HL-60/S4 treated with retinoic acid at 250 ng/mL for 4 days and 3 days (cell line): ENCODE measurements around the gene CRADD.
"Not testable (repeated sequence)": the region's sequence is repeated elsewhere in the genome, so short reads cannot be mapped to it uniquely, and the experiment has no call there.

ENCODE experiments used
- in situ Hi-C: fragments of 300-500 bp; cut with MboI; formaldehyde crosslinking; loops from 2 replicates; pipeline ENCODE4 v1.7.0; 2022; ENCODE audit warnings: low sequenced_read_pairs

CRADD gene

DNA sequence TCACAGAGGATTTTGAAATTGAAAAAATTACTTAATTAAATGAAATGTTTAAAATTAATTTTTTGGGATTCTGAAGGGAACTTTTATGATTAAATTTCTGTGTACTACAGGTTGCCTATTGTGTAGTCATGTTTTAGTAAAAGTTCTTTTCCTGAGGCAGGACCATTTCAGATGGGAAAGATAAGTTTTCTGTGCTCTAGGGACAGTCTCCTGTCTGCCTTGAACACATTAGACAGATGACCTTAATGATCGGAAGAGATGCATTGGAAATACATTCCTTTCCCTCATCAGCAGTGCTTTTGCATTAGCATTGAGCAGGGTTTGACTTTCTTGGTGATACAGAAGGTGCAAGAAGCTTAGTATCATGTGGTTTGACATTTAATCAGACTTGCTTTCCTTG, 28.1 kb downstream of the CRADD start:
- in situ Hi-C loops: no loop called here

DNA sequence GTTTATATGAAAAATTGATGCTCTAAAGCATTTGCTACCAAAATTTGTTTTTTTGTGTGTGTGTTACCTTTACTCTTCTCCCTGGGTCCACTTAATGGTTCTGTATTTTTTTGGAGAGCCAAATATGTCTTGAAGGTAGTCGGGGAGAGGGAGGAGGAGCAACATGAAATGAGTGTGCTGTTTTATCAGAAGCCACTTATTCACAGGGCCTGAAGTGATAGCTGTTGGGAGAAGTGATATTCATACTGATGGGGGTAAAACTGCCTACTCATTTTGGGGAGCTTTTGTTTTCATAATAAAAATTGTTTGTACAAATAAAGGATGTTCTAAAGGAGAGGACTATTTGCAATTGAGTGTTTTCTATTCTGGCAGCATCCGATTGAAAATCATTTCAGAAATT, 29.2 kb downstream of the CRADD start:
- in situ Hi-C loops: no loop called here

DNA sequence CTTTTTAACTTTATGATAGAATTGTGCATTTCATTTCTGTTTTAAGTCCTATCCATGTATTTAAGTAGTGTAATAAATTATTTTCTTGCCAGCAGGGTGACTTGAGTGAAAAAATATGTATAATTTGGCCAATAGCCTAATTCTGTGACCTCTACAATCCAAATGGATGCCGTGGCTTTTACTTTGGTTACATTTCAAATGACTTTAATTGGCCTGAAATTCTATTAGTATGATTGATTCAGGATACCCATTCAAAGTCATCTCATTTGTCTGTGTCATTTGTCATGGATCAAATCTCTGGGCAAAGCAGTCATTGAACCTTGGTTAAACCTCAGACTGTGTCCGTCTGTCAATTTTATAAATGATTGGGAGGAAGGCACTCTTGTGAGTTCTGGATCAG, 29.6 kb downstream of the CRADD start:
- in situ Hi-C loops: no loop called here

DNA sequence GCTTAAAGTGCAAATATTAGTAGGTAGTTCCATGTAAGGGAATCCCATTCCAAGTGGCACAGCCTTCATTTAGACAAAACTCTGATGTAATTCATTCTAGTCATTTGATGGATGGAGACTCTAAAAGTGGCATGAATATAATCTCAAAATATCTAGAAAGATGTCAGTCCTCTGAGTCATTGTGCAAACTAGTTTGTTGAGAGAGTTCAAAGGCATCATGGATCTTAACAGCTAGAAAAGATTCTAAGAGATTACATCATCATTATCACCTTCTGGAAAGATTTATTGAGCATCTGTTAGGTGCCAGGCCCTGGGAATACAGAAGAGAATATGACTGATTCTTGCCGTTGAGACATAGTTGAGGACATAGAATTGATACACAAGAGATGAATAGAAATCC, 30.7 kb downstream of the CRADD start:
- in situ Hi-C loops: no loop called here

DNA sequence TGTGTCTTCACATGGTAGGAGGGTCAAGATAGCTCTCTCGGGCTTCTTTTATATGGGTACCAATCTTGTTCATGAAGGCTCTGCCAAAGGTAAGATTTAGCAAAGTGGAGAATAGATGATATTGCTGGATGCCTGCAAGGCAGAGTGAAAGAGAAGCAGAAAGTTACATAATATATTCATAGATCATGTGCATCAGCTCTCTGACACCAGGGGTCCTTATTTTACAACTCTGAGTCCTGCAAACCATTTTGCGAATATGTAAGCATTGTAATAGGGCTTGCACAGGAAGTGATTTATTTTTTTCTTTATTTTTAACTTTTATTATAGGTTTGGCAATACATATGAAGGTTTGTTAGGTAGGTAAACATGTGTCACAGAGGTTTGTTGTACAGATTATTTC, 31.8 kb downstream of the CRADD start:
- in situ Hi-C loops: no loop called here

DNA sequence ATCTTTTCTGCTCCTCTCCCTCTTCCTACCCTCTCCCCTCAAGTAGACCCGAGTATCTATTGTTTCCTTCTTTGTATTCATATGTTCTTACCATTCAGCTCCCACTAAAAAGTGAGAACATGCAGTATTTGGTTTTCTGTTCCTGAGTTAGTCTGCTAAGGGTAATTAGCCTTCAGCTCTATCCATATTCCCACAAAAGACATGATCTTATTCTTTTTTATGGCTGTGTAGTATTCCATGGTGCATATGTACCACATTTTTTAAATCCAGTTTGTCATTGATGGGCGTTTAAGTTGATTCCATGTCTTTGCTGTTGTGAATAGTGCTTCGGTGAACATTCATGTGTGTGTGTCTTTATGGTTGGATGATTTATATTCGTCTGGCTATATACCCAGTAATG, 32.2 kb downstream of the CRADD start:
- in situ Hi-C loops: no loop called here

GRCh38 chr12:93710574-93710926, 33.4 kb downstream of the CRADD start:
- in situ Hi-C loops: no loop called here

GRCh38 chr12:93711502-93711901, 34.3 kb downstream of the CRADD start:
- in situ Hi-C loops: not testable (repeated sequence)

DNA sequence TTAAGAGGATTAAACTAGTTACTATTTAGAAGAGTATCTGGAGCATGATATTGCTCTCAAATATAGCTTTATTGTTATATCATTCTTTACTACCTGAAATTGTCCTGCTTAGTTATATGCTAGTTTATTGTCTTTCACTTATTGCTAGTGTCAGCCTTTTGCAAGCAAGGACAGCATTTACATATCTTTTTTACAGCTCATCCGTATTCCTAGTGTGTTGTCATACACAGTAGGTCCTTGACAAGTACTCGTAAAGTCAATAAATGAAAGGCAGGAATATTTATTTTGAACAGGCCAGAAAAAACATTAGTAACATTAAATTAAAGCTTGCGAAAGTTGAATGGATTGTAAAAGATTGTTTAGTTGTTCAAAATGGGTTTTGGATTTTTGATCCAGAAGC, 35.0 kb downstream of the CRADD start:
- in situ Hi-C loops: no loop called here

GRCh38 chr12:93713060-93713459, 35.9 kb downstream of the CRADD start:
- in situ Hi-C loops: no loop called here

GRCh38 chr12:93713800-93714199, 36.6 kb downstream of the CRADD start:
- in situ Hi-C loops: no loop called here

GRCh38 chr12:93714382-93714781, 37.2 kb downstream of the CRADD start:
- in situ Hi-C loops: no loop called here

DNA sequence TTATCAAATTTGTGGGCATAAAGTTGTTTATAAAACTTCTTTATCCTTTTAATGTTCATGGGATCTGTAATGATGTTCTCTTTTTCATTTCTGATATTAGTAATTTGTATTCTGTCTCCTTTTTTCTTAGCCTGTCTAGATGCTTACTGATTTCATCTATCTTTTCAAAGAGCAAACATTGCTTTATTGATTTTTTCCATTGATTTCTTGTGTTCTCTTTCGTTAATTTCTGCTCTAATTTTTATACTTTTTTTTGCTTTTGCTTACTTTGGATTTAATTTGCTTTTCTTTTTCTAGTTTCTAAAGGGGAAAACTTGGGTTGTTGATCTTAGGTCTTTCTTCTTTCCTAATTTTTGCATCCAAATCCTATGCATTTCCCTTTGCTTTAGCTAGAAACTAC, 42.5 kb downstream of the CRADD start:
- in situ Hi-C loops: no loop called here

GRCh38 chr12:93720559-93720958, 43.4 kb downstream of the CRADD start:
- in situ Hi-C loops: no loop called here

DNA sequence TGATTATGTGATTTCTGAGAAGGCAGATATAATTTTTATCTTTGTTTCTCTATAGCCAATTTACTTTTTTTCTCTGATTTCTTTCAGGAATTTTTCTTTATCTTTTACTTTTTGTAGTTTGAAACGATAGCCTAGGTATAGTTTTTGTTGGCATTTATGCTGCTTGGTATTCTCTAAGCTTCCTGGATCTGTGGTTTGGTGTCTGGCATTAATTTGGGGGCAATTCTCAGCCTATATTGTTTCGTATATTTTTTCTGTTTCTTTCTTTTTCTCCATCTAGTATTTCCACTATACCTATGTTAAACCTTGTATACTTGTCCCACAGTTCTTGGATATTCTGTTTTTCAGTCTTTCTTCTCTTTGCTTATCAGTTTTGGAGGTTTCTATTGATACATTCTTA, 45.0 kb downstream of the CRADD start:
- in situ Hi-C loops: no loop called here

DNA sequence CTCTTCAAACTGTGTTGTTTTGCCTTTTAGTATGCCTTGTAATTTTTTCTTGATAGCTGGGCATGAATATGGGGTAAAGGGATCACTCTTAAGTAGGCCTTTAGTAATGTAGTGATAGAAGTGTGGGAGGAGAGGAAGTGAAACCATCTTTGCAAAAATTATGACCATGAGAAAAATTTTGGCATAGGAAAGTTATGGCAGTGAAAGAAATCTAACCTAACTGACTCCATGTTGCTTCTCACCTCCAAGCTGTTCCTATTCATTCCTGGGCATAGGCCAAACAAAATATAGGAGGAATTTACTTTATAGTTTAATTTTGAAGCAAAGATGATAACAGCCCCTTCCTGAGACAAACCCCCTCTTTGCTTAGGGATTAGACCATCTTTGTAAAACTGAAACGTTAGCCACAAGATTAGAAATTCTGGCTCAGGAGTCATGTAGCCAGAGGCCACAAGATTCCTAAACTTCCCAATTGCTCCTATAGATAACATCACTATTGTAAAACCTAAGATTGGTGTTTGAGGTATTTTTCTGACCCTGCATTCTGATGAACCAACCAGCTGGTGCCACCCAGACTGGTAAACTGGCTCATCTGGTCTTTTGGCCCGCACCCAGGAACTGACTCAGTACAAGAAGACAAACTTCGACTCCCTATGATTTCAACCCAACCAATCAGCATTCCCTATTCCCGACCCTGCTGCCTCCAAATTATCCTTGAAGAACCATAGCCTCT, 45.8 kb downstream of the CRADD start:
- in situ Hi-C loops: no loop called here

- in situ Hi-C loops: no loop called here
Measured at GRCh38 chr12:93723568-93723930, 46.4 kb downstream of the CRADD start.

- in situ Hi-C loops: no loop called here
Measured at GRCh38 chr12:93725531-93725930, 48.4 kb downstream of the CRADD start.

DNA sequence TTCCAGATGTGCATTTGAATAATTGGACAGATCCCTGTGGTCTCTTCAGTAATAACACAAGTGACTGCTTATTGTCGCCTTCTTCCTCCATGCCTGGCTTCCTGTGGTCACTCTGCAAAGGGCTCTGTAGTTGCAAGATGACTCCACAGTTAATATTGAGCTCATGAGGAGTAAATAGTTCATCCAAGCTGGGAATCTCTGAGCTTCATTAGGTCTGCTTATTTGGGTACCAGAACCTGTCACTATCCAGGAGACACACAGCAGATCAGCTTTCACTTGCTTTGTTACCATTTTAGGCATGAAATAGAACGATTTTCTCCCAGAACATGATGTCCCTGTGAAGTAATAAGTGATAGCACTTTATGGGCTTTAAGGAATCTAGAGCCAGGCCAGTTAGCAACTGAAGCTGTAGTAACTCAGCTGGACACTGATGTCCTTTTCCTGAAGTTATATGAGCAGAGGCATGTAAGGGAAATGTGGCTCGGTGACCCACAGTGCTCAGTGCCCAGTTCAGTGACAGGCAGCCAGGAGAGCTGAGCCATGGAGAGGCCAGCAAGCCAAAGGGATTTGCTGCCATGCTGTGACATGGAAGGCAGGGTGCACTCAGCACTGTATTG, 50.1 kb downstream of the CRADD start:
- in situ Hi-C loops: no loop called here

GRCh38 chr12:93727911-93728310, 50.7 kb downstream of the CRADD start:
- in situ Hi-C loops: no loop called here

- in situ Hi-C loops: no loop called here
Measured at GRCh38 chr12:93729934-93730333, 52.8 kb downstream of the CRADD start.

GRCh38 chr12:93733358-93733757, 56.2 kb downstream of the CRADD start:
- in situ Hi-C loops: no loop called here

DNA sequence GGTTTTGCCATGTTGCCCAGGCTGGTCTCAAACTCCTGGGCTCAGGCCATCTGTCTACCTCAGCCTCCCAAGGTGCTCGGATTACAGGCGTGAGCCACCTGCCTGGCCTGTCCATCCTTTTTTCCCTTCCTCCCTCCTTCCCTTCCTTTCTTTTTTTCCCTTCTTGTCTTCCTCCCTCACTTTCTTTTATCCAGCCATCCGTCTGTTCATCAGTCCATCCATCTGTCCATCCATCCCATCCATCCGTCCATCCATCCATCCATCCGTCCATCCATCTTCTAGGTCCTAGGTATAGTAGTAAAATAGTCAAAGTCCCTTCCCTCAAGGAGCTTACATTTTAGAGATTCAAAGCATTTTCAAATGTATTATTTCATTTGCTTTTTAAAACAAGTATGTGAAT, 56.8 kb downstream of the CRADD start:
- in situ Hi-C loops: no loop called here
